Esophagus muscularis mucosa (tissue), 4 donors: ENCODE results near the gene BCAT1.

Experiments
- EP300 ChIP-seq: sonication (generic); formaldehyde crosslinking; IDR thresholded peaks from one replicate; pipeline ENCODE4 v1.6.1; 2017; ENCODE audit warnings: antibody characterized with exemption
- POLR2A ChIP-seq: fragments of 450-650 bp; IDR thresholded peaks from one replicate; pipeline ENCODE4 v1.6.1; 2017; ENCODE audit warnings: antibody characterized with exemption, moderate library complexity, mild to moderate bottlenecking, low read depth
- POLR2AphosphoS5 ChIP-seq, 2 donors: sonication (generic); formaldehyde crosslinking; IDR thresholded peaks; one replicate each; pipeline ENCODE4 v1.6.1; 2017; ENCODE audit warnings: antibody characterized with exemption in 2 of 2
- TF ChIP-seq, protein P1 (sequence below), 3 experiments: fragments of 200-600 bp in 2 of 3; fragments of 450-650 bp in 1 of 3; sonication (generic) in 2 of 3; IDR thresholded peaks; one replicate each; pipeline ENCODE4 v1.5.1; 2017 to 2019; ENCODE audit warnings: antibody characterized with exemption in 3 of 3, mild to moderate bottlenecking in 2 of 3, moderate library complexity in 1 of 3

DNA sequence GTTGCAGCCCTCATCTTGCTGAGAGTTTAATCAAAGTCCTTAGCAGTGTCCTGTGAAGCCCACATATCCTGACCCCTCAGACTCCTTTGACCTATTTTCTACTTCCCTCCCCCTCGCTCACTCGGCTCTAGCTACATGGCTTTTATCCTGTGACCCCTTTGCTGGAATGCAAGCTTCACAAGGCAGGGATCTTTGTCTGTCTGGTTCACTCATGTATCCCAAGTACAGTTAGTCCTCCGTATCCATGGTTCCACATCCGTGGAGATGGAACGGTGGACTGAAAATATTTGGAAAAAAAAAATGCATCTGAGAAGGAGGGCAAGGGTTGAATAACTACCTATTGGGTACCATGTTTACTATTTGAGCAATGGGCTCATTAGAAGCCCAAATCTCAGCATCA, 173.8 kb downstream of the BCAT1 start:
- TF ChIP-seq, protein P1, sequence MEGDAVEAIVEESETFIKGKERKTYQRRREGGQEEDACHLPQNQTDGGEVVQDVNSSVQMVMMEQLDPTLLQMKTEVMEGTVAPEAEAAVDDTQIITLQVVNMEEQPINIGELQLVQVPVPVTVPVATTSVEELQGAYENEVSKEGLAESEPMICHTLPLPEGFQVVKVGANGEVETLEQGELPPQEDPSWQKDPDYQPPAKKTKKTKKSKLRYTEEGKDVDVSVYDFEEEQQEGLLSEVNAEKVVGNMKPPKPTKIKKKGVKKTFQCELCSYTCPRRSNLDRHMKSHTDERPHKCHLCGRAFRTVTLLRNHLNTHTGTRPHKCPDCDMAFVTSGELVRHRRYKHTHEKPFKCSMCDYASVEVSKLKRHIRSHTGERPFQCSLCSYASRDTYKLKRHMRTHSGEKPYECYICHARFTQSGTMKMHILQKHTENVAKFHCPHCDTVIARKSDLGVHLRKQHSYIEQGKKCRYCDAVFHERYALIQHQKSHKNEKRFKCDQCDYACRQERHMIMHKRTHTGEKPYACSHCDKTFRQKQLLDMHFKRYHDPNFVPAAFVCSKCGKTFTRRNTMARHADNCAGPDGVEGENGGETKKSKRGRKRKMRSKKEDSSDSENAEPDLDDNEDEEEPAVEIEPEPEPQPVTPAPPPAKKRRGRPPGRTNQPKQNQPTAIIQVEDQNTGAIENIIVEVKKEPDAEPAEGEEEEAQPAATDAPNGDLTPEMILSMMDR (IDR thresholded peaks at IDR 0.05), result no peak
- no peak for TF ChIP-seq POLR2A
- no peak for TF ChIP-seq EP300
- no peak for TF ChIP-seq POLR2AphosphoS5 (IDR thresholded peaks at IDR 0.05)
